ENCODE data around the gene LRP1-AS. TPM values are rescaled to one million over a fixed set of nuclear protein-coding genes. Genes with fewer than 3 reads are reported as not detected.

The LRP1-AS gene
- total RNA-seq, 1 donor from 2014 or later: not detected

Small RNA genes within 50 kb of the gene (microRNA-seq; reads per million reads assigned to microRNA genes)
- 44.3 reads per million, percentile 57 among the genes with 10 or more reads in this experiment for gene MIR1228

Other genes starting within 250 kb of the LRP1-AS start
- gene SDR9C7, start 213.2 kb downstream of the LRP1-AS start, total RNA-seq: 0.17 TPM in 1 of 2 replicates, not detected in the other
- 0.31 and 0.32 TPM in 2 replicates for gene RDH16, start 190.0 kb downstream of the LRP1-AS start, total RNA-seq
- gene ZBTB39, start 141.1 kb downstream of the LRP1-AS start, total RNA-seq: 8.4 and 9.8 TPM in 2 replicates
- gene TAC3, start 131.1 kb downstream of the LRP1-AS start, total RNA-seq: 1.3 and 2.5 TPM in 2 replicates
- gene MYO1A, start 97.5 kb downstream of the LRP1-AS start, total RNA-seq: 0.34 TPM in 1 of 2 replicates, not detected in the other
- 9.4 and 10.6 TPM in 2 replicates for gene NEMP1, start 68.8 kb downstream of the LRP1-AS start, total RNA-seq
- 36.6 and 37.8 TPM in 2 replicates for gene NAB2, start 58.5 kb downstream of the LRP1-AS start, total RNA-seq
- 33.8 and 36.2 TPM in 2 replicates for gene STAT6, start 36.3 kb downstream of the LRP1-AS start, total RNA-seq
- 369 and 397 TPM in 2 replicates for gene LRP1, start 19.1 kb downstream of the LRP1-AS start, total RNA-seq
- gene NXPH4, start 69.2 kb upstream of the LRP1-AS start, total RNA-seq: 14.5 and 22.3 TPM in 2 replicates
- 197 and 217 TPM in 2 replicates for gene SHMT2, start 82.1 kb upstream of the LRP1-AS start, total RNA-seq
- gene STAC3, start 103.6 kb upstream of the LRP1-AS start, total RNA-seq: 0.75 and 0.82 TPM in 2 replicates